Erythroblast (primary cell): ENCODE data around the gene ZNF438.

ENCODE experiments used
- GATA1 ChIP-seq: IDR thresholded peaks from 2 replicates; pipeline ENCODE4 v1.6.1; 2011; ENCODE audit warnings: low read depth, mild to moderate bottlenecking, control low read depth, low read length, moderate library complexity
- POLR2A ChIP-seq: IDR thresholded peaks from 2 replicates; pipeline ENCODE4 v1.6.1; 2011; ENCODE audit warnings: mild to moderate bottlenecking, low read length

- TF ChIP-seq POLR2A (no peak), GATA1 (no peak)
Measured at GRCh38 chr10:30839652-30840051, 192.0 kb downstream of the ZNF438 start.
